ENCODE data around the gene PDLIM3.

DNA sequence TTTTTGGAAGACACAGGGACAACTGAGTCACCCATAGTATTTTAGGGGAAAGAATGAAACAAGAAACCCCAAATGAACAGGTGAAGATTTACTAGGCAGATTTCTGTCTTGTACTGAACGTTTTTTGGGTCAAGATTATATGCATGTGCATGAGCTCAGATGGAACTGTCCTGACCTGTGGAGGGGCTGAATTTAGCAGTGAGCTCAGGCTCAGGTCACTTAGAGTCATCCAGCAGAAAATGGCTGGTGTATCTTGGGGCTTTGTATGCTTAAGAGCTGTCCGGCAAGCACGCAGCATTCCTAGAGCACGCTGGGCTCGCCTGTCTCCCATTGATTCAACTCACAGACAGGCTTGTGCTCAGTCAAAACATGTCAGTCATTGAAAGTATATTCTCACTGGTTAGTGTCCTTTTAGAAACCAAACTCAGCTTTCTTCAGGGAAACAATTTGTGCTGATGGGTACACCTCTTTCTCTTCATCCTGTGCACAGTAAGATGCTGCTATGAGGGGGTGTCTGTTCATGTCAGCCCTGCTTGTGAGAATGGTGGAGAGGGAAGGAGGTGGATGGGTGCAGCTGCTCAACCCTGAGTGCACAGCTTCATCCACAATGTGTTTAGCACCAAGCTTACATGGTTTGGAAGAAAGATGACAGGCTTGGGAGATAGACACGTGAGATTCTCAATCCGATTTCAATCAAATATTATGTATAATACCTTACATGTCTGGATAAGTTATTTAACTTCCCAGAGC is 47.5 kb upstream of the PDLIM3 start:
- TF ChIP-seq, protein P1, sequence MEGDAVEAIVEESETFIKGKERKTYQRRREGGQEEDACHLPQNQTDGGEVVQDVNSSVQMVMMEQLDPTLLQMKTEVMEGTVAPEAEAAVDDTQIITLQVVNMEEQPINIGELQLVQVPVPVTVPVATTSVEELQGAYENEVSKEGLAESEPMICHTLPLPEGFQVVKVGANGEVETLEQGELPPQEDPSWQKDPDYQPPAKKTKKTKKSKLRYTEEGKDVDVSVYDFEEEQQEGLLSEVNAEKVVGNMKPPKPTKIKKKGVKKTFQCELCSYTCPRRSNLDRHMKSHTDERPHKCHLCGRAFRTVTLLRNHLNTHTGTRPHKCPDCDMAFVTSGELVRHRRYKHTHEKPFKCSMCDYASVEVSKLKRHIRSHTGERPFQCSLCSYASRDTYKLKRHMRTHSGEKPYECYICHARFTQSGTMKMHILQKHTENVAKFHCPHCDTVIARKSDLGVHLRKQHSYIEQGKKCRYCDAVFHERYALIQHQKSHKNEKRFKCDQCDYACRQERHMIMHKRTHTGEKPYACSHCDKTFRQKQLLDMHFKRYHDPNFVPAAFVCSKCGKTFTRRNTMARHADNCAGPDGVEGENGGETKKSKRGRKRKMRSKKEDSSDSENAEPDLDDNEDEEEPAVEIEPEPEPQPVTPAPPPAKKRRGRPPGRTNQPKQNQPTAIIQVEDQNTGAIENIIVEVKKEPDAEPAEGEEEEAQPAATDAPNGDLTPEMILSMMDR (IDR thresholded peaks at IDR 0.05): no peak
- TF ChIP-seq POLR2AphosphoS5 (IDR thresholded peaks at IDR 0.05) (no peak), POLR2A (IDR thresholded peaks at IDR 0.05) (no peak)
